ENCODE results near the gene PCBP3. TPM values are rescaled to one million over a fixed set of nuclear protein-coding genes. Genes with fewer than 3 reads are reported as not detected.

Gene PCBP3
- total and polyA plus RNA-seq, 2 donors (not counting 3 experiments of a cell fraction or from before 2014, with no cell fraction given), result 0.06 to 1.1 TPM

DNA sequence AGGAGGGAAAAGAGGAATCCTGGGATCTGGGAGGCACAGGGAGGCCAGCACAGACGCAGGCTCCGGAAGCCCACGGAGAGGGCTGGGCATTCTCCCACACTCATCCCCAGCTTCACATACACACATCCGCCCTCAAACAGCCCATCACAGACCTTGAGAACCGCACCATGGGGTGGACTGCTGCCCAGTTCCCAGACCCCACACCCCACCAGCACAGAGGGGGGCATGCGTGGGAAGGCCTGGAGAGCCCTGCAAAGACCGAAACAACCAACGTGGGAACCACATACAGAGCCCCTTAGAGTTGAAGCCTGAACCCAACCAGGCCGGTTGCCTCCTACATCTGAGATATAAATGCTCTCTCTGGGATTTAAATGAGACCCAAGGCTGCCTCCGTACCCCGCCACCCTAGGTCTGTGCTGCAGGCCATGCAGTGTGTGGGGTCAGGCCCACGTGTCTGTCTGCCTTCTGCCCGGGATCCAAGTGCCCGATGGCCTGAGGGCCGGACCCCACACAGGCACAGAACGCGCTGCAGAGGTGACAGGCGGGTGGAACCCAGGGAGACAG lies 211.8 kb downstream of the PCBP3 start:
- H3K4me3 ChIP-seq (replicated peaks in 1 of 3; ENCODE audit: insufficient read depth in 1 of 3, low read depth in 1 of 3, low read length in 3 of 3), result no peak overlapping the region
- H3K36me3 ChIP-seq (ENCODE audit: control insufficient read depth in 2 of 2, extremely low read depth in 1 of 2, insufficient read depth in 2 of 2, low read length in 2 of 2), result no peaks in the 10 kb centered on the region
- no peak overlapping the region for H2AFZ ChIP-seq (ENCODE audit: low read depth, low read length)
- intact Hi-C loops (cut with micrococcal nuclease), result no loop called here
- no peaks in the 10 kb centered on the region for H3K27me3 ChIP-seq (ENCODE audit: control insufficient read depth in 2 of 2, insufficient read depth in 2 of 2, low read length in 2 of 2)
- no peak overlapping the region for H3K4me2 ChIP-seq (ENCODE audit: insufficient read depth, low read length)
- dilution Hi-C loops (cut with MboI; ENCODE audit: extremely low pct_ligation_motif_present, low sequenced_read_pairs), result no loop called here
- H4K20me1 ChIP-seq (replicated peaks; ENCODE audit: control insufficient read depth, extremely low read depth, insufficient read depth, low read length), result no peaks in the 10 kb centered on the region
- ChIA-PET CTCF (no interaction called here), POLR2A (no interaction called here)
- H3K9me1 ChIP-seq (replicated peaks; ENCODE audit: control insufficient read depth, extremely low read depth, insufficient read depth, low read length), result no peaks in the 10 kb centered on the region
- no peaks in the 10 kb centered on the region for H3K9me3 ChIP-seq (replicated peaks; ENCODE audit: control insufficient read depth, insufficient read depth, low read length)
- no TSS peak for BruUV-seq (replicated peaks)
- no peak overlapping the region for H3K27ac ChIP-seq (ENCODE audit: insufficient read depth, low read depth, low read length)
- H3K79me2 ChIP-seq (ENCODE audit: control insufficient read depth, insufficient read depth, low read length), result no peaks in the 10 kb centered on the region
- H3K9ac ChIP-seq (replicated peaks; ENCODE audit: extremely low read depth, insufficient read depth, low read length), result no peak overlapping the region
- FAIRE-seq (no peak), DNase-seq (ENCODE audit: low read depth, low spot score) (no peak)
- no peaks in the 10 kb centered on the region for H3K4me1 ChIP-seq (ENCODE audit: control insufficient read depth, extremely low read depth, insufficient read depth, low read length)
- TF ChIP-seq POLR2AphosphoS5 (IDR thresholded peaks at IDR 0.05; ENCODE audit: insufficient read depth, low read depth, low read length), result no peak
- no peak for TF ChIP-seq CTCF (IDR thresholded peaks at IDR 0.05; ENCODE audit: extremely low read depth in 1 of 2, insufficient read depth in 1 of 2, low read depth in 1 of 2, low read length in 2 of 2)
- TF ChIP-seq POLR2A (IDR thresholded peaks at IDR 0.05; ENCODE audit: low read depth, low read length), result no peak

DNA sequence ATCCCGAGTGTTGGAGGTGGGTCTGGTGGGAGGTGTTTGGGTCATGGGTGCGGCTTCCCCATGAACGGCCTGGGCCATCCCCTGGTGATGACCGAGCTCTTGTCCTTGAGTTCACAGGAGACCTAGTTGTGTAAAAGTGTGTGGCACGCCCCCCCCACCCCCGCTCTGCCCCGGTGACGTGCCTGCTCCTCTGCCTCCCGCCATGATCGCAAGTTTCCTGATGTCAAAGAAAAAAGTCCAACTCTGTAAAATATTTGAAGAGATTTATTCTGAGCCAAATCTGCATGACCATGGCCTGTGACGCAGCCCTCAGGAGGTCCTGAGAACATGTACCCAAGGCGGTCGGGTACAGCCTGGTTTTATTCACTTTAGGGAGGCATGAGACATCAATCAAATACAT lies 212.9 kb downstream of the PCBP3 start:
- Histone ChIP-seq H3K4me2 (ENCODE audit: insufficient read depth, low read length) (no peak overlapping the region), H3K9me1 (replicated peaks; ENCODE audit: control insufficient read depth, extremely low read depth, insufficient read depth, low read length) (no peaks in the 10 kb centered on the region), H3K4me3 (replicated peaks in 1 of 3; ENCODE audit: insufficient read depth in 1 of 3, low read depth in 1 of 3, low read length in 3 of 3) (no peak overlapping the region), H3K79me2 (ENCODE audit: control insufficient read depth, insufficient read depth, low read length) (no peaks in the 10 kb centered on the region), H3K36me3 (ENCODE audit: control insufficient read depth in 2 of 2, extremely low read depth in 1 of 2, insufficient read depth in 2 of 2, low read length in 2 of 2) (no peaks in the 10 kb centered on the region), H3K27ac (ENCODE audit: insufficient read depth, low read depth, low read length) (no peak overlapping the region), H2AFZ (ENCODE audit: low read depth, low read length) (no peak overlapping the region), H3K27me3 (ENCODE audit: control insufficient read depth in 2 of 2, insufficient read depth in 2 of 2, low read length in 2 of 2) (no peaks in the 10 kb centered on the region), H3K9me3 (replicated peaks; ENCODE audit: control insufficient read depth, insufficient read depth, low read length) (no peaks in the 10 kb centered on the region), H4K20me1 (replicated peaks; ENCODE audit: control insufficient read depth, extremely low read depth, insufficient read depth, low read length) (no peaks in the 10 kb centered on the region), H3K4me1 (ENCODE audit: control insufficient read depth, extremely low read depth, insufficient read depth, low read length) (no peaks in the 10 kb centered on the region), H3K9ac (replicated peaks; ENCODE audit: extremely low read depth, insufficient read depth, low read length) (no peak overlapping the region)
- no peak for TF ChIP-seq POLR2A (IDR thresholded peaks at IDR 0.05; ENCODE audit: low read depth, low read length)
- no peak for TF ChIP-seq MAX (IDR thresholded peaks at IDR 0.05; ENCODE audit: insufficient read depth, insufficient read length)
- no peak for TF ChIP-seq FOS (IDR thresholded peaks at IDR 0.05; ENCODE audit: borderline replicate concordance, insufficient read depth, low read length)
- no peak for TF ChIP-seq CTCF (IDR thresholded peaks at IDR 0.05; ENCODE audit: extremely low read depth in 1 of 2, insufficient read depth in 1 of 2, low read depth in 1 of 2, low read length in 2 of 2)
- TF ChIP-seq JUN (IDR thresholded peaks at IDR 0.05; ENCODE audit: borderline replicate concordance, insufficient read depth, insufficient read length, low read depth), result no peak
- no peak for TF ChIP-seq GATA2 (IDR thresholded peaks at IDR 0.05; ENCODE audit: insufficient read depth, insufficient read length, low read depth, low read length)
- dilution Hi-C loops (cut with MboI; ENCODE audit: extremely low pct_ligation_motif_present, low sequenced_read_pairs) (no loop called here), intact Hi-C loops (cut with micrococcal nuclease) (no loop called here)
- DNase-seq (ENCODE audit: low read depth, low spot score) (no peak), FAIRE-seq (no peak)
- POLR2A ChIA-PET, result no interaction called here
- no TSS peak for BruUV-seq (replicated peaks)
- CTCF ChIA-PET, result no interaction called here

All from endothelial cell of umbilical vein (primary cell).